NOMO-1 treated with dmso at 0.1 percent for 144 hours (cell line): Measurements from ENCODE around the gene DLG1.

ENCODE experiments used
- DNase-seq: peaks from one replicate; lab custom pipeline; 2025; ENCODE audit not compliant: unreplicated experiment; lab: John Stamatoyannopoulos, UW

The DLG1 gene

GRCh38 chr3:197019021-197019420, 279.4 kb downstream of the DLG1 start:
- DNase-seq: no peak

DNA sequence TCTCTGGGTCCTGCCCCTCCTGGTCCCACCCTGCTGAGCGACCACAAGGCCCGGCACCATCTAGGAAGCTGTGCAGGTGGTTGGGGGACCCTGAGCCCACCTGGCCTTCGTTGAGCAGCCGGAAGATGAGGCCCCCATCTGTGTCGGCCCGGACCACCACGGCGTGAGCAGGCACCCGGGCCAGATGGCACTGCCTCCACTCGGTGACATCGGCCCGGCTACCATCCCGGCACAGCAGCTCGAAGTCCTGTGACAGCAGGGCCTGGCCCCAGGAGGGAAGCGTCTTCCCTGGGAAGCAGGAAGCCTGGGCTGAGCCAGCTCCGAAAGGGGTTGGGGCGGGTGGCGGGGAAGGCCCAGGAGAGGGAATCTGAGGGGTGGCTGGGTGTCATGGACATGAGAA, 281.4 kb downstream of the DLG1 start:
- no peak for DNase-seq

GRCh38 chr3:197015790-197016736, 282.3 kb downstream of the DLG1 start:
- DNase-seq: no peak

- no peak for DNase-seq
Measured at GRCh38 chr3:197014942-197015575, 283.4 kb downstream of the DLG1 start.

DNA sequence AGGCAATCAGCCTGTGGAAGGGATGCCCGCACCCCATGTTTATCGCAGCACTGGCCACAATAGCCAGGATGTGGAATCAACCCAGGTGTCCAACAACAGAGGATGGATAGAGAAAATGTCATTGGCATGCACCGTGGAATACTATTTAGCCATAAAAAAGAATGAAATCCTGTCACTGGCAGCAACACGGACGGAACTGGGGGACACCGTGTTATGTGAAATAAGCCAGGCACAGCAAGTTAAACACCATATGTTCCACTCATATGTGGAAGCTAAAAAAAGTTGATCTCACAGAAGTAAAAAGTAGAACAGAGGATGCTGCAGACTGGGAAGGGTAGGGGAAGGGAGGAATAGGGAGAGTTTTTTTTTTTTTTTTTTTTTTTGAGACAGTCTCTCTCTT, 284.4 kb downstream of the DLG1 start:
- no peak for DNase-seq

GRCh38 chr3:197012540-197012883, 285.9 kb downstream of the DLG1 start:
- DNase-seq: no peak

GRCh38 chr3:197011780-197012539, 286.5 kb downstream of the DLG1 start:
- no peak for DNase-seq

- no peak for DNase-seq
Measured at GRCh38 chr3:197010556-197011351, 287.7 kb downstream of the DLG1 start.

DNA sequence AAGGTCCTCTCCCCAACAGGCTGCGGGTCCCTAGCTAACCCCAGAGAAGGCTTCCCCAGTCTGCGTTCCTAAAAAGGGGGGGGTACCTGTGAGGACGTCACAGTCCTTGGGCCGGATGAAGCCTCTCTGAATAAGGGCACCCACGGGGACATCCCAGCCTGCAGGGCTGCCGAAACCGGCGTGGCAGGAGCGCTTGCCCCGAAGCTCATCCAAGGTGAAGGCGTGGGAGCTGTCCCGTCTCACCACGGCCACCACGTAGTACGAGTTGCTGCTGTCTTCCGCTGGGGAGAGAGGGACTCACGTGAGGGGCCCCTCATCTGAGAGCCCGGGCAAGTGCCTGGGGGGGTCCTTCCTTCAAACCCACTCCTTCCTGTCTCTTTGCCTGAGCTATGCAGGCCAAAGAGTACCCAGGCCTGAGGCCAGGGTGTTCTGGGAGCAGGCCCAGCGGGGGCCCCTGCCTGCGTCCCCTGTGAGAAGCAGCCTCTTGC, 288.8 kb downstream of the DLG1 start:
- DNase-seq: no peak

DNA sequence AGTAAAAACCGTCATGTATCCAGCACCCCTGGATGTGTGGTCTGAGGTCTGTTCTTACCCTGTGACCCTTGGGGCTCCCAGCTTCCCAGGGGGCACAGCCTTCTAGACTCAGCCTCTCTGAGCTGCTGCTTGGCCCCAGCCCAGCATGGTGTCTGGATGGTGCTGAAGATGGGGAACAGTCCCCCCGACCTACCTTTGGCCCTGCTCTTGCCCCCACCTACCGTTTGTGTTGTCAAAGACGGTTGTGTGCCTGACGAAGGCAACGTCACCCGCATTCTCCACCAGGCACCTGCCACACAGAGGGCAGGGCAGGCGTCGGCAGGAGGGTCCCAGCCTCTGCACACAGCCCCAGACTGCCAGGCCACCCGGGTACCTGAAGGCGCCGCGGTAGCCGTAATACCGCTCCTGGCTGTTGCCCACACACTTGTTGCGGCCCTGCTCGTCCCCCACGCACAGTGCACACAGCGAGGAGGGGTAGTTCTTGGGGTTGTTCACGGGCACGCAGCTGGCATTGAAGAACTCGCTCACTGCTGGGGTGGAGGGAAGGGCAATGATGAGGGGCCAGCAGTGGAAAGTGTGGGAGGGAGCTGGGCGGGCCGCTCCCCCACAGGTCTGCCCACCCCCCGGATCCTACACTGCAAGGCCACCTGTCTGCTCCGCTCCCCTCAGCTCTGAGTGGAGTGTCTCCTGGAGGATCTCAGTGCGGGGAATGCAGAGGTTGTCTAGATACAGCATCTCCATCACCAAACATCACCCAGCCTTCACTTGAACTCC, 289.8 kb downstream of the DLG1 start:
- no peak for DNase-seq

GRCh38 chr3:197007953-197008352, 290.5 kb downstream of the DLG1 start:
- no peak for DNase-seq

DNA sequence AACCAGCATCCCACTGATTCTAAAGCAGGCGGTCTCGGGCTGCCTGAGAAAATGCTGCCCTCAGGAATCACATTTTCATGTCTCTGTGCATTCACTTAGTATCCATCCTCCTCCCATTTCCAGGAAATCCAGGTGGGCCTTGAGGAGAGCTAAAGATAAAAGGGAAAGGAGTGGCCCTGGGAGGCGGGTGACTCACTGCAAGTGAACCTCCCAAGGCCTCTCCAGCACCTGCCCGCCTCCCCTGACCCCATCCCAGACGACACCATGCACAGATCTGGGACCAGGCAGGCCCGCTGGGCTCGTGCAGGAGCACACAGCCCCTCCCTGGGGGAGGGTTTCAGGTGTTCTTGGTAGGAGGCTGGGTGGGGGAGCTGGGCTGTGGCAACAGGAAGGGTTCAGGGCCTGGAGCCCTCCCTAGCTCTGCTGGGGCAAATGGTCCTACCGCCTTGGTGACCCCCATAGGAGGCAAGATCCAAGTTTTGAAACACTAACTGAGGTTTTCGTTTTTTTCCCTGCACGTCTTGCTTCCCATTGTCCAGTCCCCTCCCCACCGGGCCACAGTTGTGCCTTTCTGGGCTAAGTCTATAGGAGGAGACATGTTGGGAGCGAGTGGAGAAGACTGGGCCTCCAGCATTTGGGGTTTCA, 291.0 kb downstream of the DLG1 start:
- no peak for DNase-seq

GRCh38 chr3:197006860-197007259, 291.6 kb downstream of the DLG1 start:
- no peak for DNase-seq

GRCh38 chr3:197006446-197006845, 292.0 kb downstream of the DLG1 start:
- DNase-seq: no peak

GRCh38 chr3:197003461-197004385, 294.7 kb downstream of the DLG1 start:
- peak; percentile 37 for DNase-seq

- DNase-seq: peak; percentile 76
Measured at GRCh38 chr3:197002701-197003454, 295.5 kb downstream of the DLG1 start.

- DNase-seq: no peak
Measured at GRCh38 chr3:197001972-197002700, 296.3 kb downstream of the DLG1 start.
